ENCODE measurements around the gene ANKRD18B.
"Not testable (repeated sequence)": the region's sequence is repeated elsewhere in the genome, so short reads cannot be mapped to it uniquely, and the experiment has no call there.

GRCh38 chr9:33552315-33552725 is 28.3 kb downstream of the ANKRD18B start:
- TF ChIP-seq KDM1A (IDR thresholded peaks at IDR 0.05; ENCODE audit: borderline replicate concordance, low read length); CTCF (IDR thresholded peaks at IDR 0.05; ENCODE audit: control extremely low read depth in 1 of 3, insufficient read depth in 1 of 3, low read depth in 1 of 3, low read length in 3 of 3): not testable (repeated sequence)
